ENCODE measurements around the gene NUP98.

Gene NUP98

DNA sequence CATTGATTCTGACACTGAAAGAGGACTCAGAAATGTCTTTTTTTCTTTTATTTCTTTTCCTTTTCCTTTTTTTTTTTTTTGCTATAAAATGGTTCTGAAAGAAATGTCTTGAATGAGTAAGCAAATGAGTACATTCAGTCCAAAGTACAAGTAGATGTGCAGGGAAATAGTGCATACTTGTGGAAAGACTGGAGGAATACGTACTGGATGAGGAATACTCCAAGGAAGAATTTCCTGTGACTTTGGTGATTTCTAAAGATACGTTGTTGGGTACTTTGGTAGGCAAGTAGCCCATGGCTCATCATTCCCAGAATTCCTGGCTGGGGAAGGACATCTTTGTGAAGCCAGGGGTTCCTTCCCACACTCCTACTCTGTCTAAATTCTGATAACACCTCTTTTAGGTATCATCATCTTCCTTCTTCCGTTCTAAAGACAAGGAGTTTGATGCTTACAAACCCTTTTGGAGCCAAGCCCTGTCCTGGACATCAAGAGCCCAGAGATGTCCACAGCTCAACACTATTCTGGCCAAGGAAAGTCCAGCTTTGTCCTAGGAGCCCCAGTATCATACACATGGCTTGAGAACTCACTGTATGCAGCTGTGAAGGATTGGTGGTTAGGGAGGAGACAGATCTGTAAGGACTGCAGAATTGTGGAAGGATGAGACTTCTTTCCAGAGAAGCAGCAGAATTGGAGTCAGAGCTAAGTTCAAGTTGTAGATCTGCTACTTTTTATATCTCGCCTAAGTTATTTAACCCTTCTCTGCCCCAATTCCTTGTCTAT lies 4.8 kb upstream of the NUP98 start:
- in situ Hi-C loops (cut with MboI; ENCODE audit: low sequenced_read_pairs, unreplicated experiment) = no loop called here
- TF ChIP-seq, protein P1, sequence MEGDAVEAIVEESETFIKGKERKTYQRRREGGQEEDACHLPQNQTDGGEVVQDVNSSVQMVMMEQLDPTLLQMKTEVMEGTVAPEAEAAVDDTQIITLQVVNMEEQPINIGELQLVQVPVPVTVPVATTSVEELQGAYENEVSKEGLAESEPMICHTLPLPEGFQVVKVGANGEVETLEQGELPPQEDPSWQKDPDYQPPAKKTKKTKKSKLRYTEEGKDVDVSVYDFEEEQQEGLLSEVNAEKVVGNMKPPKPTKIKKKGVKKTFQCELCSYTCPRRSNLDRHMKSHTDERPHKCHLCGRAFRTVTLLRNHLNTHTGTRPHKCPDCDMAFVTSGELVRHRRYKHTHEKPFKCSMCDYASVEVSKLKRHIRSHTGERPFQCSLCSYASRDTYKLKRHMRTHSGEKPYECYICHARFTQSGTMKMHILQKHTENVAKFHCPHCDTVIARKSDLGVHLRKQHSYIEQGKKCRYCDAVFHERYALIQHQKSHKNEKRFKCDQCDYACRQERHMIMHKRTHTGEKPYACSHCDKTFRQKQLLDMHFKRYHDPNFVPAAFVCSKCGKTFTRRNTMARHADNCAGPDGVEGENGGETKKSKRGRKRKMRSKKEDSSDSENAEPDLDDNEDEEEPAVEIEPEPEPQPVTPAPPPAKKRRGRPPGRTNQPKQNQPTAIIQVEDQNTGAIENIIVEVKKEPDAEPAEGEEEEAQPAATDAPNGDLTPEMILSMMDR (IDR thresholded peaks at IDR 0.05; ENCODE audit: borderline replicate concordance, control extremely low read depth, extremely low read depth, insufficient read depth, missing control alignments) = no peak
- DNase-seq (ENCODE audit: low spot score) = no peak

DNA sequence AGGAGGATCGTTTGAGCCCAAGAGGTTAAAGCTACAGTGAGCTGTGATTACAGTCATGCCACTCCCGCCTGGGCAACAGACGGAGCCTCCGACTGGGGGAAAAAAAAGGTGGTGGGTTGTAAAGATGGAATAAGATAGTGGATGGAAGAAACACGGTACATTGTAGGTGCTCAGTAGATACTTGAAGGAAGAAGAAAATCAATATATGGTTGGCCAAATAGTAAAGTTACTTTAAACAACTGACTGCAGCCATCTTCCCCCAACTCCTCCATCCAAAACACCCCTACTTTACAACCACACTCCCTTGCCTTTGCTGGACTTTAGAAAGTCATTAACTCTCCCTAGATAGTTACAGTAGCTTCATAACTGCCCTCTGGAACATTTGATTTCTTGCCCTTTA lies 2.5 kb upstream of the NUP98 start:
- TF ChIP-seq, protein P1 (IDR thresholded peaks at IDR 0.05; ENCODE audit: borderline replicate concordance, control extremely low read depth, extremely low read depth, insufficient read depth, missing control alignments) = no peak
- in situ Hi-C loops (cut with MboI; ENCODE audit: low sequenced_read_pairs, unreplicated experiment) = no loop called here
- DNase-seq (ENCODE audit: low spot score) = no peak

DNA sequence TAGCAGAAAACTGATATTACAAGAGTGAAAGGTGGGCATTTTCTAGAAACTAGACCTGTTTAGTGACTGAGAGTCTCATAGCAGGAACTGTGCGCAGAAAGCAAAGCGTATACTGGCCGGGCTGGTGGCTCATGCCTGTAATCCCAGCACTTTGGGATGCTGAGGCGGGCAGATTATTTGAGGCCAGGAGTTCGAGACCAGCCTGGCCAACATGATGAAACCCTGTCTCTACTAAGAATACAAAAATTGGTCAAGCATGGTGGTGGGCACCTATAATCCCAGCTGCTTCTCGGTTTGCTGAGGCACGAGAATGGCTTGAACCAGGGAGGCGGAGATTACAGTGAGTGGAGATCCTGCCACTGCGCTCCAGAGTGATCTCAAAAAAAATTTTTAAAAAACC lies 1.8 kb upstream of the NUP98 start:
- TF ChIP-seq, protein P1 (IDR thresholded peaks at IDR 0.05; ENCODE audit: borderline replicate concordance, control extremely low read depth, extremely low read depth, insufficient read depth, missing control alignments) = no peak
- DNase-seq (ENCODE audit: low spot score) = no peak
- in situ Hi-C loops (cut with MboI; ENCODE audit: low sequenced_read_pairs, unreplicated experiment) = no loop called here

DNA sequence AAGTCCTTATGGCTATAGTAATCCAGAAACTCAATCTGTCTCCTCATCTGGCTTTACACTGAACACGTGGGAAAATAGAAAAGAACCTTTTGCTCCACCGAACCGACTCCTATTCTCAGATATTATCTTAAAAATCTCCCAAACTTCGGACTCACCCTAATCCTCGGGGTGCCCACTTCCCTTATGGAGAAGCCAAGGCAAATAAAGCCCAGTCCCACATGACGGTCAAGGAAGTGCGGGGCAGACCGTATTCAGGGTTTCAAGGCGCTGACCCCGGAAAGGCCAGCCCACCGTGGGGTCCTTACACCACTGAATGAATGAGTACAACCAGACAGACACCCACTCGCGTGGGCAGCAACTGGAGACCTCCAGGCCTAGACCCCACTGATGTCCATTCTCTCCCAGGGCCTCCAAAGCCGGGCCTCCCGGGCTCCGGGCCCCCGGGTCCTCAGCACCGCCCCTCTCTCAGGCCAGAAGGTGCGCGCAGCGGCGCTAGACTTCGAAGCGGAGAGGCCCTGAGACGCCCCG lies 489 bp downstream of the NUP98 start:
- DNase-seq (ENCODE audit: low spot score) = no peak
- TF ChIP-seq, protein P1 (IDR thresholded peaks at IDR 0.05; ENCODE audit: borderline replicate concordance, control extremely low read depth, extremely low read depth, insufficient read depth, missing control alignments) = no peak
- in situ Hi-C loops (cut with MboI; ENCODE audit: low sequenced_read_pairs, unreplicated experiment) = no loop called here

DNA sequence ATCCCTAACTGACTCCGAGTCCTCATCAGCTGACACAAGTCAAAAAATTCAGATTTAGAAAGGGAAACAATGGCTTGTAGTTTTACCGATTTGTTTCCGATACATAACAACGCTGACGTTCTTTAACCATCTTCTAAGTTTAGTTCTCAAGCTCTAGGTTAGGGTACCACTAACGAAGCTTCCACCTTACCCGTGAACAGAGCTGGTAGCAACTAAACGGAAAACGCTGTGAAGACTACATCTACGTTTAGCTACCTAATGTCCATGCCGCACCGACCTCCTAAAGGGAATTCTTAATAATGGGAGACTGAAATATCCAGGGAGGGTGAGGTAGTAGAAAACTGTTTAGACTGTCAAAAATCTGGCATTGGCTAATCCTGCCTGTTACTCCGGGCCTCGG lies 1.0 kb downstream of the NUP98 start:
- DNase-seq (ENCODE audit: low spot score) = no peak
- in situ Hi-C loops (cut with MboI; ENCODE audit: low sequenced_read_pairs, unreplicated experiment) = no loop called here
- TF ChIP-seq, protein P1 (IDR thresholded peaks at IDR 0.05; ENCODE audit: borderline replicate concordance, control extremely low read depth, extremely low read depth, insufficient read depth, missing control alignments) = no peak

DNA sequence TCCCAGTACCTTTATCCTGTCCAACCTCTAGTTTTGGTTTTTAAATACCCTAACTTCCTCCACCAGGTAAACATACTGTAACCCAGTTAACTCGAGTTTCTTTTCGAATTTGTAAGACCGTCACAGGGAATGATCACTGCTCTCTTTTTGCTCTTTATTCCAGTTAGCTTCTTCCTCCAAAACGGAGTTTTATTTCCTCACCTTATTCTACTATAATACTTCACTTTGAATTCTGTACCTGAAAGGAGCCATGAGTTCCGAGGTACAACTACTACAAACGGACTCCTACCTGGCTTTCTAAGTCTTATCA lies 1.4 kb downstream of the NUP98 start:
- TF ChIP-seq, protein P1 (IDR thresholded peaks at IDR 0.05; ENCODE audit: borderline replicate concordance, control extremely low read depth, extremely low read depth, insufficient read depth, missing control alignments) = no peak
- in situ Hi-C loops (cut with MboI; ENCODE audit: low sequenced_read_pairs, unreplicated experiment) = no loop called here

More for the DNA sequence above, 1.4 kb downstream of the NUP98 start:
- no peak for DNase-seq (ENCODE audit: low spot score)
